H1 (cell line): ENCODE results near the gene ZXDC.

ENCODE experiments used
- CBX5 ChIP-seq: fragments of 300-800, 300-1000 bp; sonication (generic); IDR thresholded peaks from 2 replicates; pipeline ENCODE4 v1.7.1; 2016; ENCODE audit warnings: antibody characterized with exemption, low read length, low read depth
- CHD1 ChIP-seq: IDR thresholded peaks from 2 replicates; pipeline ENCODE4 v1.6.1; 2012; ENCODE audit warnings: low read depth, low read length, improper control_type of control experiment
- CHD7 ChIP-seq: fragments of 300-600 bp; sonication (generic); IDR thresholded peaks from 2 replicates; pipeline ENCODE4 v1.7.1; 2012; ENCODE audit warnings: low read length, moderate library complexity, mild to moderate bottlenecking, inconsistent platforms; ENCODE audit not compliant: insufficient replicate concordance
- CTCF ChIP-seq, 3 experiments: IDR thresholded peaks; 1 replicate in 2 of 3; 2 replicates in 1 of 3; pipeline versions ENCODE4 v1.5.1 to v1.6.1; 2011; ENCODE audit warnings: low read length in 3 of 3, mild to moderate bottlenecking in 3 of 3, inconsistent platforms in 2 of 3, low read depth in 1 of 3, moderate library complexity in 1 of 3; ENCODE audit not compliant: insufficient read depth in 1 of 3; ENCODE audit errors: control extremely low read depth in 1 of 3
- EZH2 ChIP-seq: fragments of 200-600 bp; sonication (generic); IDR thresholded peaks from 2 replicates; pipeline ENCODE4 v1.7.1; 2012; ENCODE audit warnings: low read depth, mild to moderate bottlenecking, moderate library complexity, low read length, inconsistent platforms; ENCODE audit not compliant: severe bottlenecking
- JUN ChIP-seq: IDR thresholded peaks from 2 replicates; pipeline ENCODE4 v1.6.1; 2011; ENCODE audit warnings: low read depth, mild to moderate bottlenecking, improper control_type of control experiment, low read length
- POLR2A ChIP-seq, 2 experiments: IDR thresholded peaks; 1 replicate in 1 of 2; 2 replicates in 1 of 2; pipeline ENCODE4 v1.6.1; 2011; ENCODE audit warnings: low read depth in 2 of 2, low read length in 2 of 2, mild to moderate bottlenecking in 2 of 2; ENCODE audit errors: control extremely low read depth in 1 of 2
- POLR2AphosphoS5 ChIP-seq: IDR thresholded peaks from 2 replicates; pipeline ENCODE4 v1.6.1; 2011; ENCODE audit warnings: low read depth, low read length
- SAP30 ChIP-seq: fragments of 300-600 bp; sonication (generic); IDR thresholded peaks from 2 replicates; pipeline ENCODE4 v1.7.1; 2012; ENCODE audit warnings: low read length, moderate library complexity, mild to moderate bottlenecking, inconsistent platforms; ENCODE audit not compliant: insufficient read depth, insufficient replicate concordance
- TAF1 ChIP-seq: IDR thresholded peaks from 2 replicates; pipeline ENCODE4 v1.6.1; 2011; ENCODE audit warnings: mild to moderate bottlenecking, low read depth, low read length

- TF ChIP-seq CTCF (IDR thresholded peaks at IDR 0.05; ENCODE audit: control extremely low read depth in 1 of 3, insufficient read depth in 1 of 3, low read depth in 1 of 3, low read length in 3 of 3) (no peak), POLR2AphosphoS5 (no peak), POLR2A (IDR thresholded peaks at IDR 0.05; ENCODE audit: control extremely low read depth in 1 of 2, low read depth in 2 of 2, low read length in 2 of 2) (no peak), CHD7 (no peak), TAF1 (no peak), SAP30 (no peak), EZH2 (no peak), CHD1 (no peak), JUN (no peak), CBX5 (no peak)
These were observed 35.6 kb upstream of the ZXDC start for GRCh38 chr3:126511291-126511690.
